Measurements from ENCODE around the gene HEXIM1. TPM values are rescaled to one million over a fixed set of nuclear protein-coding genes. Genes with fewer than 3 reads are reported as not detected.

Gene HEXIM1
- total RNA-seq, 2 experiments from 2014 or later: 12.1 to 16.4 TPM

DNA sequence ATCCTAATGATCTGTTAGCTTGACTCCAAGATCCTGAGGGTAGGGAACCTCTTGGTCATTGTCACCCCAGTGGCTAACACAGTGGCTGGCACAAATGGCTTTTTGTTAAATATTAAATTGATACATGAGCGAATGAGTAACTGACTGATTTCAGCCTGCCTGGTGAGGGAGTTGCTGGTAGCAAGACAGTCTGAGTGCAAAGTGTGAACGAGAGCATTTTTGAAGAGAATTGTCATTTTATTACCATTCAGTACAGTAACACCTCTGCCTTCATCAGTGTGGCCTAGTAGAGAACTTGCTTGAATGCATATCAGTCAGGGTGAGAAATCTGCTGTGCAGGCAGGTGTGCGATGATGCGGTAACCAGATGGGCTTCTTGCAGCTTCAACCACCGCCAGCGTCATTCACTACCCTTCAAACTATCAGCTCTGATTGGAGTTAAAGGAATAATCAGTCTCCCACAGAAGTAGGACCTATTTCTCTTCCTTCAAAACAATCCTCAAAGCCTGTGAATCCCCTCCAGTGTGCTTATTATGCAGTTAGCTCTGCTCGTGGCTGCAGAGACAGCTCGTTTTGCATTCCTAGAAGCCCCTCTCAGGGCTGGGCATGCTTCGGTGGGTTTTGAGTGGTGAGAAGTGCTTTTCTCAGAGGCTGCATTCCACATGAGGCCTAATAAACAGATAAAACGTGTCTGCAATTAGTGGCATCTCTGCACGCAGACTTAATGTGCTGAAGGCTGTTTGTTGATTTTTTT, 42.4 kb downstream of the HEXIM1 start:
- no peak overlapping the region for H2AFZ ChIP-seq (ENCODE audit: low read length)
- no peaks in the 10 kb centered on the region for H3K9me3 ChIP-seq (ENCODE audit: low read length)
- H3K4me3 ChIP-seq (ENCODE audit: low read depth, low read length, poor library complexity, severe bottlenecking): no peak overlapping the region
- ChIA-PET POLR2A (interaction anchor here (1.1 kb wide), 1 partner anchor 29 kb away, joined by 3 read pairs; the partner anchor contains the start of gene HEXIM2), CTCF (ENCODE audit: unreplicated experiment) (interaction anchor here (1.3 kb wide), 1 partner anchor 39 kb away, joined by 4 read pairs; no protein-coding TSS in a partner anchor)
- BruUV-seq (replicated peaks): no TSS peak
- no peaks in the 10 kb centered on the region for H3K79me2 ChIP-seq (ENCODE audit: insufficient read depth, low read depth, low read length)
- H3K36me3 ChIP-seq (ENCODE audit: insufficient read depth, low read length): no peaks in the 10 kb centered on the region
- DNase-seq (ENCODE audit: low spot score): peak; percentile 54
- intact Hi-C loops (cut with micrococcal nuclease; ENCODE audit: unreplicated experiment): no loop called here
- H3K27ac ChIP-seq (ENCODE audit: low read depth, low read length, poor library complexity, severe bottlenecking): no peak overlapping the region
- peak overlapping the region; percentile 27 for H3K4me2 ChIP-seq (ENCODE audit: low read length)
- peaks cover 12% of the 10 kb centered on the region for H3K4me1 ChIP-seq (ENCODE audit: insufficient read depth, low read length, poor library complexity, severe bottlenecking)
- TF ChIP-seq EZH2phosphoT487 (IDR thresholded peaks at IDR 0.05; ENCODE audit: borderline replicate concordance, low read depth, low read length): no peak
- TF ChIP-seq, protein P1, sequence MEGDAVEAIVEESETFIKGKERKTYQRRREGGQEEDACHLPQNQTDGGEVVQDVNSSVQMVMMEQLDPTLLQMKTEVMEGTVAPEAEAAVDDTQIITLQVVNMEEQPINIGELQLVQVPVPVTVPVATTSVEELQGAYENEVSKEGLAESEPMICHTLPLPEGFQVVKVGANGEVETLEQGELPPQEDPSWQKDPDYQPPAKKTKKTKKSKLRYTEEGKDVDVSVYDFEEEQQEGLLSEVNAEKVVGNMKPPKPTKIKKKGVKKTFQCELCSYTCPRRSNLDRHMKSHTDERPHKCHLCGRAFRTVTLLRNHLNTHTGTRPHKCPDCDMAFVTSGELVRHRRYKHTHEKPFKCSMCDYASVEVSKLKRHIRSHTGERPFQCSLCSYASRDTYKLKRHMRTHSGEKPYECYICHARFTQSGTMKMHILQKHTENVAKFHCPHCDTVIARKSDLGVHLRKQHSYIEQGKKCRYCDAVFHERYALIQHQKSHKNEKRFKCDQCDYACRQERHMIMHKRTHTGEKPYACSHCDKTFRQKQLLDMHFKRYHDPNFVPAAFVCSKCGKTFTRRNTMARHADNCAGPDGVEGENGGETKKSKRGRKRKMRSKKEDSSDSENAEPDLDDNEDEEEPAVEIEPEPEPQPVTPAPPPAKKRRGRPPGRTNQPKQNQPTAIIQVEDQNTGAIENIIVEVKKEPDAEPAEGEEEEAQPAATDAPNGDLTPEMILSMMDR (conservative IDR thresholded peaks at IDR 0.05; ENCODE audit: low read length): no peak
- H4K20me1 ChIP-seq (ENCODE audit: insufficient read depth, low read length): no peaks in the 10 kb centered on the region
- no peaks in the 10 kb centered on the region for H3K9me2 ChIP-seq (ENCODE audit: insufficient read depth, low read length)

- no peak overlapping the region for H2AFZ ChIP-seq (ENCODE audit: low read length)
- H3K4me2 ChIP-seq (ENCODE audit: low read length): no peak overlapping the region
- no peaks in the 10 kb centered on the region for H3K9me3 ChIP-seq (ENCODE audit: low read length)
- no TSS peak for BruUV-seq (replicated peaks)
- H3K27ac ChIP-seq (ENCODE audit: low read depth, low read length, poor library complexity, severe bottlenecking): no peak overlapping the region
- H4K20me1 ChIP-seq (ENCODE audit: insufficient read depth, low read length): no peaks in the 10 kb centered on the region
- DNase-seq (ENCODE audit: low spot score): no peak
- H3K9me2 ChIP-seq (ENCODE audit: insufficient read depth, low read length): no peaks in the 10 kb centered on the region
- no peaks in the 10 kb centered on the region for H3K79me2 ChIP-seq (ENCODE audit: insufficient read depth, low read depth, low read length)
- H3K4me3 ChIP-seq (ENCODE audit: low read depth, low read length, poor library complexity, severe bottlenecking): no peak overlapping the region
- CTCF ChIA-PET (ENCODE audit: unreplicated experiment): interaction anchor here (0.6 kb wide), 1 partner anchor 22 kb away, joined by 3 read pairs; no protein-coding TSS in a partner anchor
- no peaks in the 10 kb centered on the region for H3K36me3 ChIP-seq (ENCODE audit: insufficient read depth, low read length)
- intact Hi-C loops (cut with micrococcal nuclease; ENCODE audit: unreplicated experiment): no loop called here
- POLR2A ChIA-PET: no interaction called here
- H3K4me1 ChIP-seq (ENCODE audit: insufficient read depth, low read length, poor library complexity, severe bottlenecking): peaks cover 20% of the 10 kb centered on the region
- TF ChIP-seq, protein P1 (conservative IDR thresholded peaks at IDR 0.05; ENCODE audit: low read length): no peak
- no peak for TF ChIP-seq EZH2phosphoT487 (IDR thresholded peaks at IDR 0.05; ENCODE audit: borderline replicate concordance, low read depth, low read length)
Measured at GRCh38 chr17:45195424-45195823, 47.1 kb downstream of the HEXIM1 start.

DNA sequence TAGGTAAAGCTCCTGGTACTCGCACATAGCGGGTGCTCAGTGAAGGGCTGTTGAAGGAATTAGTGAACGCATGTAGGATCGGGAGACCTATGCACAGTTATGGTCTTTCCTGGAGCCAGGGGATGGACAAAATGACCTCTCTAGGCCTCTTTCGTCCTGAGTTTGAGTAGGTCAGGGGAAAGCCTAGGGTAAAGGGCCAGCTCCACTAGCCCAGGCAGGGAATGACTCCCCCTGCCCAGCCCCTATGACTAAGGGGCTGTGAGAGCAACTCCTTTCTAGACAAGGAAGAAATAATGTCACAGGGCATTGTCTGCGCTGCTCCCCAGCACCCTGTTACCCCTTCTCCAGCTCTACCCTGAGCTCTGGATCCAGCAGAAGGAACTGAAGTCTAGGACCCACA, 48.8 kb downstream of the HEXIM1 start:
- Histone ChIP-seq H3K36me3 (ENCODE audit: insufficient read depth, low read length) (no peaks in the 10 kb centered on the region), H3K27ac (ENCODE audit: low read depth, low read length, poor library complexity, severe bottlenecking) (no peak overlapping the region), H3K4me1 (ENCODE audit: insufficient read depth, low read length, poor library complexity, severe bottlenecking) (peaks cover 12% of the 10 kb centered on the region), H3K9me3 (ENCODE audit: low read length) (no peaks in the 10 kb centered on the region), H2AFZ (ENCODE audit: low read length) (no peak overlapping the region), H3K9me2 (ENCODE audit: insufficient read depth, low read length) (no peaks in the 10 kb centered on the region), H3K79me2 (ENCODE audit: insufficient read depth, low read depth, low read length) (no peaks in the 10 kb centered on the region), H4K20me1 (ENCODE audit: insufficient read depth, low read length) (no peaks in the 10 kb centered on the region), H3K4me2 (ENCODE audit: low read length) (no peak overlapping the region), H3K4me3 (ENCODE audit: low read depth, low read length, poor library complexity, severe bottlenecking) (no peak overlapping the region)
- no peak for TF ChIP-seq EZH2phosphoT487 (IDR thresholded peaks at IDR 0.05; ENCODE audit: borderline replicate concordance, low read depth, low read length)
- TF ChIP-seq, protein P1 (conservative IDR thresholded peaks at IDR 0.05; ENCODE audit: low read length): no peak
- CTCF ChIA-PET (ENCODE audit: unreplicated experiment): interaction anchor here (0.5 to 1.3 kb wide), 9 partner anchors 9 to 212 kb away, joined by 3 to 9 read pairs (median 3); partner anchors contain the start of gene ACBD4
- DNase-seq (ENCODE audit: low spot score): no peak
- no TSS peak for BruUV-seq (replicated peaks)
- intact Hi-C loops (cut with micrococcal nuclease; ENCODE audit: unreplicated experiment): no loop called here
- POLR2A ChIA-PET: interaction anchor here (0.6 to 1.7 kb wide), 4 partner anchors 44 to 62 kb away, joined by 3 to 8 read pairs (median 4); partner anchors contain the start of genes ACBD4 and HEXIM1

Measured in OCI-LY7 (cell line).